Endothelial cell of umbilical vein (primary cell): ENCODE data around the gene HES3. TPM values are rescaled to one million over a fixed set of nuclear protein-coding genes. Genes with fewer than 3 reads are reported as not detected.

Source experiments
- BruUV-seq: library from RNA; stranded (reverse); fragments of 400-500 nt; replicated peaks from 2 replicates; lab custom pipeline; 2021; lab: Mats Ljungman, UMichigan
- CTCF ChIA-PET: fragments of 300-600, 350-600 bp; sonication (Branson Sonifier 250); formaldehyde crosslinking; loops from one replicate; lab custom pipeline; 2021; ENCODE audit warnings: antibody characterized with exemption, inconsistent platforms; lab: Charles Lee
- POLR2A ChIA-PET: fragments of 300-600, 350-600 bp; sonication (Branson Sonifier 250); formaldehyde crosslinking; loops from one replicate; lab custom pipeline; 2021; ENCODE audit warnings: antibody characterized with exemption, inconsistent platforms; lab: Charles Lee
- DNase-seq: peaks from one replicate; pipeline ENCODE4 v3.0.0-alpha.2; 2011; ENCODE audit warnings: low read depth, low spot score
- FAIRE-seq: peaks from 2 replicates; lab custom pipeline; 2011; peaks lifted over from hg19 to GRCh38; lab: Jason Lieb, UNC
- H2AFZ ChIP-seq: 2 replicates; pipeline ENCODE4 v1.6.0; 2012; ENCODE audit warnings: low read depth, low read length, control low read depth, inconsistent platforms
- H3K27ac ChIP-seq: 2 replicates; pipeline ENCODE4 v1.5.1; 2011; ENCODE audit warnings: low read depth, mild to moderate bottlenecking, control low read depth, low read length, moderate library complexity; ENCODE audit not compliant: insufficient read depth
- H3K27me3 ChIP-seq, 2 experiments: 2 replicates each; pipeline versions ENCODE4 v1.6.0 to v1.6.1; 2011; ENCODE audit warnings: low read length in 2 of 2, mixed read lengths in 1 of 2; ENCODE audit not compliant: control insufficient read depth in 2 of 2, insufficient read depth in 2 of 2
- H3K36me3 ChIP-seq, 2 experiments: 2 replicates in 1 of 2; 3 replicates in 1 of 2; pipeline ENCODE4 v1.5.1; 2011; ENCODE audit warnings: low read length in 2 of 2, mild to moderate bottlenecking in 1 of 2, moderate library complexity in 1 of 2; ENCODE audit not compliant: control insufficient read depth in 2 of 2, insufficient read depth in 2 of 2; ENCODE audit errors: extremely low read depth in 1 of 2
- H3K4me1 ChIP-seq: 3 replicates; pipeline ENCODE4 v1.5.1; 2011; ENCODE audit warnings: mild to moderate bottlenecking, low read length; ENCODE audit not compliant: control insufficient read depth, insufficient read depth; ENCODE audit errors: extremely low read depth
- H3K4me2 ChIP-seq: 2 replicates; pipeline ENCODE4 v1.6.1; 2011; ENCODE audit warnings: low read length, control low read depth, mixed read lengths; ENCODE audit not compliant: insufficient read depth
- H3K4me3 ChIP-seq, 3 experiments: fragments of 200-600 bp in 1 of 3; sonication (generic), shearing (Covaris generic) in 1 of 3; replicated peaks in 1 of 3; 2 replicates each; pipeline ENCODE4 v1.5.1; 2011 to 2016; ENCODE audit warnings: control low read depth in 3 of 3, low read length in 3 of 3, mild to moderate bottlenecking in 2 of 3, inconsistent platforms in 1 of 3, low read depth in 1 of 3, moderate library complexity in 1 of 3; ENCODE audit not compliant: insufficient read depth in 1 of 3
- H3K79me2 ChIP-seq: 2 replicates; pipeline ENCODE4 v1.6.0; 2012; ENCODE audit warnings: low read length, inconsistent platforms; ENCODE audit not compliant: control insufficient read depth, insufficient read depth
- H3K9ac ChIP-seq: replicated peaks from 2 replicates; pipeline ENCODE3; 2011; ENCODE audit warnings: low read length, control low read depth; ENCODE audit not compliant: insufficient read depth; ENCODE audit errors: extremely low read depth
- H3K9me1 ChIP-seq: replicated peaks from 3 replicates; pipeline ENCODE4 v1.6.0; 2011; ENCODE audit warnings: mild to moderate bottlenecking, low read length; ENCODE audit not compliant: control insufficient read depth, insufficient read depth; ENCODE audit errors: extremely low read depth
- H3K9me3 ChIP-seq: replicated peaks from 2 replicates; pipeline ENCODE4 v1.5.1; 2012; ENCODE audit warnings: low read length, inconsistent platforms; ENCODE audit not compliant: control insufficient read depth, insufficient read depth
- H4K20me1 ChIP-seq: replicated peaks from 2 replicates; pipeline ENCODE3; 2011; ENCODE audit warnings: mild to moderate bottlenecking, low read length; ENCODE audit not compliant: control insufficient read depth, insufficient read depth; ENCODE audit errors: extremely low read depth
- CTCF ChIP-seq, 2 donors: IDR thresholded peaks; 1 replicate in 1 of 2; 2 replicates in 1 of 2; pipeline ENCODE4 v1.5.1; 2011; ENCODE audit warnings: low read length in 2 of 2, mild to moderate bottlenecking in 2 of 2, moderate library complexity in 2 of 2, control low read depth in 1 of 2, inconsistent platforms in 1 of 2, low read depth in 1 of 2; ENCODE audit not compliant: insufficient read depth in 1 of 2; ENCODE audit errors: extremely low read depth in 1 of 2
- EZH2 ChIP-seq: IDR thresholded peaks from 2 replicates; pipeline ENCODE4 v1.6.1; 2012; ENCODE audit warnings: borderline replicate concordance, low read depth, mild to moderate bottlenecking, moderate library complexity, low read length, inconsistent platforms; ENCODE audit not compliant: severe bottlenecking
- FOS ChIP-seq: IDR thresholded peaks from 2 replicates; pipeline ENCODE4 v1.6.1; 2011; ENCODE audit warnings: mild to moderate bottlenecking, low read length, moderate library complexity, borderline replicate concordance; ENCODE audit not compliant: insufficient read depth
- GATA2 ChIP-seq: IDR thresholded peaks from 2 replicates; pipeline ENCODE4 v1.7.0; 2011; ENCODE audit warnings: low read depth, mild to moderate bottlenecking, moderate library complexity, mixed read lengths, low read length; ENCODE audit not compliant: insufficient read length, insufficient read depth
- JUN ChIP-seq: IDR thresholded peaks from 2 replicates; pipeline ENCODE4 v1.6.1; 2011; ENCODE audit warnings: borderline replicate concordance, low read depth; ENCODE audit not compliant: insufficient read length, insufficient read depth
- MAX ChIP-seq: IDR thresholded peaks from 2 replicates; pipeline ENCODE4 v1.6.1; 2011; ENCODE audit not compliant: insufficient read depth, insufficient read length
- MYC ChIP-seq: IDR thresholded peaks from one replicate; pipeline ENCODE4 v1.6.1; 2011; ENCODE audit warnings: mild to moderate bottlenecking, low read depth, low read length
- POLR2A ChIP-seq: IDR thresholded peaks from 2 replicates; pipeline ENCODE4 v1.6.1; 2012; ENCODE audit warnings: low read depth, mild to moderate bottlenecking, control low read depth, low read length
- POLR2AphosphoS5 ChIP-seq: IDR thresholded peaks from 2 replicates; pipeline ENCODE4 v1.6.1; 2012; ENCODE audit warnings: low read depth, mild to moderate bottlenecking, control low read depth, low read length, moderate library complexity; ENCODE audit not compliant: insufficient read depth
- dilution Hi-C: fragments of 300-500 bp; cut with MboI; formaldehyde crosslinking; loops from one replicate; pipeline ENCODE4 v1.15.0; 2019; ENCODE audit warnings: low sequenced_read_pairs; ENCODE audit not compliant: extremely low pct_ligation_motif_present
- intact Hi-C: fragments of 100-400 bp; cut with micrococcal nuclease; formaldehyde crosslinking; loops from one replicate; pipeline ENCODE4 v1.10.0; 2022
- polyA plus RNA-seq, 4 experiments: library from polyadenylated mRNA; depleted of rRNA in 3 of 4; stranded (reverse) in 3 of 4; unstranded in 1 of 4; fragments of >200 nt; gene quantifications; 2 replicates each; pipeline versions ENCODE4 v1.2.1 to v1.2.3, GENCODE V29; 2011 to 2012; ENCODE audit warnings: missing spikeins in 1 of 4
- total RNA-seq: library from RNA; stranded (reverse); gene quantifications from 2 replicates; pipeline ENCODE4 v1.2.3, GENCODE V29; 2021

The HES3 gene
- total and polyA plus RNA-seq, 2 donors (not counting 3 experiments of a cell fraction or from before 2014, with no cell fraction given): not detected

GRCh38 chr1:6223617-6224016 is 20.4 kb upstream of the HES3 start:
- DNase-seq (no peak), FAIRE-seq (no peak)
- dilution Hi-C loops: no loop called here
- Histone ChIP-seq H4K20me1 (no peaks in the 10 kb centered on the region), H3K9ac (no peak overlapping the region), H3K9me1 (no peaks in the 10 kb centered on the region), H3K27ac (no peak overlapping the region), H3K4me2 (no peak overlapping the region), H3K9me3 (no peaks in the 10 kb centered on the region), H2AFZ (no peak overlapping the region), H3K4me1 (no peaks in the 10 kb centered on the region), H3K27me3 (no peaks in the 10 kb centered on the region), H3K4me3 (no peak overlapping the region), H3K36me3 (peaks cover 8 to 21% of the 10 kb centered on the region in 2 experiments), H3K79me2 (peaks cover 6% of the 10 kb centered on the region)
- ChIA-PET CTCF (interaction anchor here (1.2 kb wide), 1 partner anchor 19 kb away, joined by 5 read pairs; no protein-coding TSS in a partner anchor), POLR2A (no interaction called here)
- TF ChIP-seq MAX: no peak
- intact Hi-C loops: no loop called here
- BruUV-seq: TSS peak; percentile 14

- no peak for FAIRE-seq
- BruUV-seq: no TSS peak
- H2AFZ ChIP-seq: no peak overlapping the region
- dilution Hi-C loops: no loop called here
- POLR2A ChIA-PET: no interaction called here
- no peaks in the 10 kb centered on the region for H3K9me1 ChIP-seq
- H3K4me2 ChIP-seq: no peak overlapping the region
- H3K36me3 ChIP-seq: peaks cover 8 to 23% of the 10 kb centered on the region in 2 experiments
- no peak overlapping the region for H3K27ac ChIP-seq
- no peaks in the 10 kb centered on the region for H3K4me1 ChIP-seq
- peaks cover 6% of the 10 kb centered on the region for H3K79me2 ChIP-seq
- H3K27me3 ChIP-seq: no peaks in the 10 kb centered on the region
- TF ChIP-seq EZH2 (no peak), POLR2AphosphoS5 (no peak), MYC (no peak), JUN (no peak), CTCF (IDR thresholded peaks at IDR 0.05; ENCODE audit: extremely low read depth in 1 of 2, insufficient read depth in 1 of 2, low read depth in 1 of 2, low read length in 2 of 2) (no peak), FOS (no peak), GATA2 (no peak), MAX (no peak), POLR2A (no peak)
- H3K9ac ChIP-seq: no peak overlapping the region
- no peak for DNase-seq
- H3K4me3 ChIP-seq: no peak overlapping the region
- H4K20me1 ChIP-seq: no peaks in the 10 kb centered on the region
- intact Hi-C loops: no loop called here
- CTCF ChIA-PET: interaction anchor here (1.2 kb wide), 1 partner anchor 20 kb away, joined by 5 read pairs; no protein-coding TSS in a partner anchor
- no peaks in the 10 kb centered on the region for H3K9me3 ChIP-seq
Observed at GRCh38 chr1:6224718-6225117, 19.3 kb upstream of the HES3 start.
